ENCODE results near the gene C17orf50. TPM values are rescaled to one million over a fixed set of nuclear protein-coding genes. Genes with fewer than 3 reads are reported as not detected.

C17orf50 gene
- polyA plus RNA-seq, 12 donors = 0.16 TPM; not detected in 11

DNA sequence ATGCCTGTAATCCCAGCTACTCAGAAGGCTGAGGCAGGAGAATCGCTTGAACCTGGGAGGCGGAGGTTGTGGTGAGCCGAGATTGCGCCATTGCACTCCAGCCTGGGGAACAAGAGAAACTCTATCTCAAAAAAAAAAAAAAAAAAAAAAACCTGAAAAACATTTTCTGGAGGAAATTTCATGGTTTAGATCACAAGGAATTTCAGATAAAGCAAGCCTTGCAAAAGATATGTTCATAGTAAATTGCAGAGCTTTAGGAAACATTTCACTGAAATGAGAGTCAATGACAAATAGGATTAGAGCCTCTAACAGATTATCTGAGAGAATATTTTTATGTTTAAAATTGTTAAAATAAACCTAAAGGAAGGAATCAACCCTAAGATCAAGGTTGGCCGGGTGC is 51.8 kb downstream of the C17orf50 start:
- no peak for DNase-seq

Other genes starting within 250 kb of the C17orf50 start
- under 1 TPM in 10 of 12 donors, not detected in 2; 0.10 to 0.72 (median 0.20) TPM for gene SLFN12L, start 223.2 kb upstream of the C17orf50 start, polyA plus RNA-seq (ENCODE audit: insufficient read length in 12 of 12)
- gene SLFN14, start 200.1 kb upstream of the C17orf50 start, polyA plus RNA-seq (ENCODE audit: insufficient read length in 12 of 12) = under 1 TPM in 10 of 12 donors, not detected in 2; 0.08 to 0.80 (median 0.24) TPM
- 10 to 100 TPM in 1 of 12 donors, 1 to 10 TPM in 10, not detected in 1; 5.2 to 10.4 (median 8.0) TPM for gene PEX12, start 182.3 kb upstream of the C17orf50 start, polyA plus RNA-seq (ENCODE audit: insufficient read length in 12 of 12)
- gene AP2B1, start 173.6 kb upstream of the C17orf50 start, polyA plus RNA-seq (ENCODE audit: insufficient read length in 12 of 12) = 10 to 100 TPM in 11 of 12 donors, not detected in 1; 75.5 to 97.8 (median 81.7) TPM
- gene RASL10B, start 29.2 kb upstream of the C17orf50 start, polyA plus RNA-seq (ENCODE audit: insufficient read length in 12 of 12) = 1 to 10 TPM in 11 of 12 donors, not detected in 1; 1.4 to 4.3 (median 2.4) TPM
- gene GAS2L2, start 7.6 kb upstream of the C17orf50 start, polyA plus RNA-seq (ENCODE audit: insufficient read length in 12 of 12) = under 1 TPM in 1 of 12 donors, not detected in 11; 0.07 TPM
- 10 to 100 TPM in 1 of 12 donors, 1 to 10 TPM in 10, not detected in 1; 2.2 to 14.3 (median 3.7) TPM for gene MMP28, start 34.8 kb downstream of the C17orf50 start, polyA plus RNA-seq (ENCODE audit: insufficient read length in 12 of 12)
- 100 to 1,000 TPM in 10 of 12 donors, 10 to 100 TPM in 1, not detected in 1; 96.4 to 211 (median 120) TPM for gene TAF15, start 48.6 kb downstream of the C17orf50 start, polyA plus RNA-seq (ENCODE audit: insufficient read length in 12 of 12)
- under 1 TPM in 5 of 12 donors, not detected in 7; 0.11 to 0.21 (median 0.15) TPM for gene HEATR9, start 108.0 kb downstream of the C17orf50 start, polyA plus RNA-seq (ENCODE audit: insufficient read length in 12 of 12)
- 1 to 10 TPM in 8 of 12 donors, under 1 TPM in 2, not detected in 2; 0.63 to 4.0 (median 1.1) TPM for gene CCL5, start 119.5 kb downstream of the C17orf50 start, polyA plus RNA-seq (ENCODE audit: insufficient read length in 12 of 12)
- 1 to 10 TPM in 1 of 12 donors, under 1 TPM in 9, not detected in 2; 0.43 to 1.4 (median 0.65) TPM for gene RDM1, start 169.9 kb downstream of the C17orf50 start, polyA plus RNA-seq (ENCODE audit: insufficient read length in 12 of 12)
- not detected for gene LYZL6, start 182.8 kb downstream of the C17orf50 start, polyA plus RNA-seq (ENCODE audit: insufficient read length in 12 of 12)
- gene CCL16, start 220.6 kb downstream of the C17orf50 start, polyA plus RNA-seq (ENCODE audit: insufficient read length in 12 of 12) = under 1 TPM in 8 of 12 donors, not detected in 4; 0.13 to 0.54 (median 0.31) TPM
- 10 to 100 TPM in 10 of 12 donors, not detected in 2; 18.8 to 62.1 (median 35.3) TPM for gene CCL14, start 225.8 kb downstream of the C17orf50 start, polyA plus RNA-seq (ENCODE audit: insufficient read length in 12 of 12)
- under 1 TPM in 1 of 12 donors, not detected in 11; 0.43 TPM for gene CCL15, start 240.7 kb downstream of the C17orf50 start, polyA plus RNA-seq (ENCODE audit: insufficient read length in 12 of 12)

Data from muscle of arm (tissue), 12 donors.